ENCODE results near the gene BRD4.

BRD4 gene

DNA sequence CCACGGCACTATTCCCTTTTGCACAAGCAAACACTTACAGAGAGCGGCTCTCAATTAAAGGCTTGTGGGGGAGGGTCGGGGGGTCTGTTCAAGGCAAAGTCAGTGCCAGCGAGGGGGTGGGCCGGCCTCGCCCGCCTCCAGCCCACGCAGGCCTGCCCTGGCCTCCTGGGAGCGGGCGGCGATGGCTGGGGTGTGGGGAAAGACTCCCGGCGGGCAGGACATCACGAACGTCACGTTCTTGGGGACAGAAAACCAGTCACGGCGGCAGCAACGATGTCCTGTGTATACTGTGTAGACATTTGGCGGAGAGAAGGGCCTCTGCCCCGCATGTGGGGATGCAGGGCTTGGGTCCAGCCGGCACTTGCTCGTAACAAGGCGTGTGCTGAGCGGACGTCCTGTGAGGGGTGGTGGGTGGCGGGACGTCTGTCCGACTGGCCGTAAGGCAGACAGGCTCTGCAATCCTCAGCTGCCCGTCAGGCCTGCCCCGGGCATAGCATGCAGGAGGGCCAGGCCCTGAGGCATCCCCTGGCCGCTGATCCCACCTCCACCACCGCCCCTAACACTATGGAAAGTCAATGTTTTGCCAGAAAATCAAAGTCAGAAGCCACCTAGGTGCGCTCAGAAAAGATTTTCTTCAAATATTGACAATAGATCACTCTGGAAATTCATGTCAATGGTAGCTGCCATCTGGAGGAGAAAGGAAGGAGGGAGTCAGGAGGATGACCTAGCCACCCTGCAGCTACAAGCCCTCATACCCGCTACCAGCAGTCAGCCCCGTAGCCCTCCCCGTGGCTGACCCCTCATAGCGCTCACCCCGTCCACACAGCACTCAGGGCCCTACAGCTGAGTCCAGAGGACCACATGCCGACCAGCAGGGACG, 94.3 kb downstream of the BRD4 start:
- TF ChIP-seq SIN3A (IDR thresholded peaks at IDR 0.05; ENCODE audit: borderline replicate concordance, insufficient read depth, low read length) (no peak), TAF1 (IDR thresholded peaks at IDR 0.05; ENCODE audit: borderline replicate concordance, insufficient read depth, low read length) (no peak), FOXP2 (optimal IDR thresholded peaks at IDR 0.05; ENCODE audit: borderline replicate concordance, extremely low read depth, extremely low read length, insufficient read depth) (no peak), POLR2AphosphoS5 (IDR thresholded peaks at IDR 0.05; ENCODE audit: low read depth, low read length) (no peak)
- TF ChIP-seq, protein P1, sequence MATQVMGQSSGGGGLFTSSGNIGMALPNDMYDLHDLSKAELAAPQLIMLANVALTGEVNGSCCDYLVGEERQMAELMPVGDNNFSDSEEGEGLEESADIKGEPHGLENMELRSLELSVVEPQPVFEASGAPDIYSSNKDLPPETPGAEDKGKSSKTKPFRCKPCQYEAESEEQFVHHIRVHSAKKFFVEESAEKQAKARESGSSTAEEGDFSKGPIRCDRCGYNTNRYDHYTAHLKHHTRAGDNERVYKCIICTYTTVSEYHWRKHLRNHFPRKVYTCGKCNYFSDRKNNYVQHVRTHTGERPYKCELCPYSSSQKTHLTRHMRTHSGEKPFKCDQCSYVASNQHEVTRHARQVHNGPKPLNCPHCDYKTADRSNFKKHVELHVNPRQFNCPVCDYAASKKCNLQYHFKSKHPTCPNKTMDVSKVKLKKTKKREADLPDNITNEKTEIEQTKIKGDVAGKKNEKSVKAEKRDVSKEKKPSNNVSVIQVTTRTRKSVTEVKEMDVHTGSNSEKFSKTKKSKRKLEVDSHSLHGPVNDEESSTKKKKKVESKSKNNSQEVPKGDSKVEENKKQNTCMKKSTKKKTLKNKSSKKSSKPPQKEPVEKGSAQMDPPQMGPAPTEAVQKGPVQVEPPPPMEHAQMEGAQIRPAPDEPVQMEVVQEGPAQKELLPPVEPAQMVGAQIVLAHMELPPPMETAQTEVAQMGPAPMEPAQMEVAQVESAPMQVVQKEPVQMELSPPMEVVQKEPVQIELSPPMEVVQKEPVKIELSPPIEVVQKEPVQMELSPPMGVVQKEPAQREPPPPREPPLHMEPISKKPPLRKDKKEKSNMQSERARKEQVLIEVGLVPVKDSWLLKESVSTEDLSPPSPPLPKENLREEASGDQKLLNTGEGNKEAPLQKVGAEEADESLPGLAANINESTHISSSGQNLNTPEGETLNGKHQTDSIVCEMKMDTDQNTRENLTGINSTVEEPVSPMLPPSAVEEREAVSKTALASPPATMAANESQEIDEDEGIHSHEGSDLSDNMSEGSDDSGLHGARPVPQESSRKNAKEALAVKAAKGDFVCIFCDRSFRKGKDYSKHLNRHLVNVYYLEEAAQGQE (IDR thresholded peaks at IDR 0.05; ENCODE audit: insufficient read depth in 1 of 2, low read depth in 2 of 2, low read length in 2 of 2), result no peak

DNA sequence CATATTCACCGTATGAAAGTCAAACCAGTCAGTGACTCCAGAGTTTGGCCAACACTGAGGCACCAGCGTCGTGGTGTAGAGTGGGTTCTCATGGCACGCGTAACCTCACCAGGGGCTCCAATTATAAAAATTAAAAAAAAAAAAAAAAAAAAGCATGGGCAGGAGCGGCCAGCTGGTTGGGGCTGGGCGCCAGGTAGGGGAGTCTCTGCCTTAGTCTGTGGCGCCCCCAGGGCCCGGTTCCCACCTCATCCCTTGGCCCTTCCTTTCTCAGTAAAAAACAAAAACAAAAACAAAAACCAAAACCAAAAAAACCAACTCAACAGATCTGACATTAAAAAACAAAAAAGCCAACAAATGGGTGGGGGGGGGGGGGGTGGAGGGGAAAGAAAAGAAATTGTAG, 95.5 kb downstream of the BRD4 start:
- TF ChIP-seq, protein P1 (IDR thresholded peaks at IDR 0.05; ENCODE audit: insufficient read depth in 1 of 2, low read depth in 2 of 2, low read length in 2 of 2), result no peak
- no peak for TF ChIP-seq FOXP2 (optimal IDR thresholded peaks at IDR 0.05; ENCODE audit: borderline replicate concordance, extremely low read depth, extremely low read length, insufficient read depth)
- no peak for TF ChIP-seq SIN3A (IDR thresholded peaks at IDR 0.05; ENCODE audit: borderline replicate concordance, insufficient read depth, low read length)
- TF ChIP-seq POLR2AphosphoS5 (IDR thresholded peaks at IDR 0.05; ENCODE audit: low read depth, low read length), result no peak
- no peak for TF ChIP-seq TAF1 (IDR thresholded peaks at IDR 0.05; ENCODE audit: borderline replicate concordance, insufficient read depth, low read length)

DNA sequence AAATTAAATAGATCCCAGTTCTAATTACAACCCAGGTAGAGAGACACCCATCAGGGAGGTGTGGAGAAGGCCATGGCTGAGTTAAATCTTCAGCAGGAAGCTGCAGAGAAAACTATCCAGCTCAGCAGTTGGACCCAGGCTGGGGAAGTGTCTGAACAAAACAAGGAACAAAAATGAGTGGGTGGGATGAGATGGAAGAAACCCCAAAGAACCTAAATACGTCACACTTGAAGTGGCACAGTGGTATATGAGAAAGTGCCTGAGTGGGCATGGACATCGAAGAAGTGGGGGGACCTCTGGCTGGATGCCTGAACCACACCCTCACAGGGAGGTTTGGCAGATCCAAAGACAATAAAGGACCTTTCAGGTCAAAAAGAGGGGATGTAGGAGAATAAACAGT, 96.6 kb downstream of the BRD4 start:
- TF ChIP-seq, protein P1 (IDR thresholded peaks at IDR 0.05; ENCODE audit: insufficient read depth in 1 of 2, low read depth in 2 of 2, low read length in 2 of 2), result no peak
- TF ChIP-seq FOXP2 (optimal IDR thresholded peaks at IDR 0.05; ENCODE audit: borderline replicate concordance, extremely low read depth, extremely low read length, insufficient read depth) (no peak), POLR2AphosphoS5 (IDR thresholded peaks at IDR 0.05; ENCODE audit: low read depth, low read length) (no peak), TAF1 (IDR thresholded peaks at IDR 0.05; ENCODE audit: borderline replicate concordance, insufficient read depth, low read length) (no peak), SIN3A (IDR thresholded peaks at IDR 0.05; ENCODE audit: borderline replicate concordance, insufficient read depth, low read length) (no peak)

DNA sequence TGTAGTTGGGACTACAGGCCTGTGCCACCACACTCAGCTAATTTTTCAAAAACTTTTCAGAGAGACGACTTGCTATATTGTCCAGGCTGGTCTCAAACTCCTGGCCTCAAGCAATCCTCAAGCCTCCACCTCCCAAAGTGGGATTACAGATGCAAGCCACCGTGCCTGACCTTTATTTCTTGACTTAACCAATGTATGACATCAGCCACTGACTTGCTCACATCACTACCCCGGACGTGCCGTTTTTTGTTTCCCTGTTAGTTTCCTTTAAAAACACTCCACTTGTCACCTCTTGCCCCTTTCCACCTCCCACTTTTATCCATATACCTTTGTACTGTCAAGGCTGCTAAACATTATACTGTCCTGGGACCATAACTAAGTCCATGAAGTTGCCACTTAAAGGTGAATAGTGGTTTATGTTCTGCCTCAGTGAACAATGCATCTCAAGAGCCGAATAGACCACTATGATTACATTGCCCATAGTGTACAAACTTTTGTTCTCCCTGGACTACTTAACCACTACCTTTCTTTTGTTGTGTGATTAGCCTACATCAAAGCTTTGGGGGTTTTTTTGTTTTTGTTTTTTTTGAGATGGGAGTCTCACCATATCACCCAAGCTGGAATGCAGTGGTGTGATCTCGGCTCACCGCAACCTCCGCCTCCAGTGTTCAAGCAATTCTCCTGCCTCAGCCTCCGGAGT, 97.8 kb downstream of the BRD4 start:
- TF ChIP-seq POLR2AphosphoS5 (IDR thresholded peaks at IDR 0.05; ENCODE audit: low read depth, low read length), result 0 out of 2 replicates have a peak, but pooled peaks have one; percentile 16
- TF ChIP-seq TAF1 (IDR thresholded peaks at IDR 0.05; ENCODE audit: borderline replicate concordance, insufficient read depth, low read length), result no peak

DNA sequence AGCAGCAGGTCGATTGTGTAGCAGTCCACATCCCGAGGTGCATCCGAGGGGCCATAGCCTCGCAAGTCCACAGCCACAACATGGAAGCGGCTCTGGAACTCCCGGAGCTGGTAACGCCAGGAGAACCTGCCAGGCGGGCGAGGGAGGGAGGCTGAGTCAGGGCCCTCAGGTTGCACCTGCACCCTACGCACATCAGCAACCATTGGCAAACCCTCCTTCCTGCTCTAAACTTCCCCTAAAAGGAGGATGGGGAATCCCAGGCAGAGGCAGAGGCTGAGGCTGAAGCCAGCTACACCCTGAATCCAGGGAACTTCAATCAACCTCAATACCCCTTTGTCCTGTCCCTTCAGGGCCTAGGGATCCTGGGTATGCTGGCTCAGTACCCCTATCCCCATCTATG, 101.1 kb downstream of the BRD4 start:
- TF ChIP-seq TAF1 (IDR thresholded peaks at IDR 0.05; ENCODE audit: borderline replicate concordance, insufficient read depth, low read length), result no peak
- no peak for TF ChIP-seq SIN3A (IDR thresholded peaks at IDR 0.05; ENCODE audit: borderline replicate concordance, insufficient read depth, low read length)

DNA sequence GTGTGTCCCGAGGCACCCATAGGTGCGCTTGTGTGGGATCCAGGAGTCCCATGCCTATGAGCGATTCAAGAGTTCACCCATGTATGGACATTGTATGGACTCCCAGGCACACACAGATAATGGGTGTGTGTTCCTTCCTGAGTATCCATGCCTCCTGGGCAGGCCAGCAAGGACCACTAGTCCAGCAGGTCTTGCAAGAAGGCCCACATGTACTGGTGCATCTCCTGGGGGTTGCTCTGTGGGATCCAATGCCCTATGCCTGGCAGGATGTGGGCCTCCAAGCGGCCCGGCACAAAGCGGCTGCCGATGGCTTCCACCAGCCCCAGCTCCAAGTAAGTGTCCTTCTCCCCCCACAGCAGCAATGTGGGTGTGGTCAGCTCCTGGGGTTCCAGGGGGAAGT, 105.1 kb downstream of the BRD4 start:
- TF ChIP-seq POLR2AphosphoS5 (IDR thresholded peaks at IDR 0.05; ENCODE audit: low read depth, low read length), result no peak
- no peak for TF ChIP-seq TAF1 (IDR thresholded peaks at IDR 0.05; ENCODE audit: borderline replicate concordance, insufficient read depth, low read length)
- TF ChIP-seq SIN3A (IDR thresholded peaks at IDR 0.05; ENCODE audit: borderline replicate concordance, insufficient read depth, low read length), result no peak
- no peak for TF ChIP-seq FOXP2 (optimal IDR thresholded peaks at IDR 0.05; ENCODE audit: borderline replicate concordance, extremely low read depth, extremely low read length, insufficient read depth)
- TF ChIP-seq, protein P1 (IDR thresholded peaks at IDR 0.05; ENCODE audit: insufficient read depth in 1 of 2, low read depth in 2 of 2, low read length in 2 of 2), result no peak
